HG02973 (cell line): ENCODE data around the gene ARFGAP1.
"Not testable (repeated sequence)": the region's sequence is repeated elsewhere in the genome, so short reads cannot be mapped to it uniquely, and the experiment has no call there.

ENCODE experiments used
- ATAC-seq: cut with Tn5 transposase; IDR thresholded peaks from one replicate; pipeline ENCODE4 v1.9.1; 2021; ENCODE audit warnings: moderate library complexity; ENCODE audit not compliant: unreplicated experiment

ARFGAP1 gene

GRCh38 chr20:63305933-63306672 is 33.5 kb downstream of the ARFGAP1 start:
- not testable (repeated sequence) for ATAC-seq

- no peak for ATAC-seq
Observed at GRCh38 chr20:63306673-63307537, 34.3 kb downstream of the ARFGAP1 start.

GRCh38 chr20:63307538-63308217 is 35.1 kb downstream of the ARFGAP1 start:
- no peak for ATAC-seq

- no peak for ATAC-seq
Observed at GRCh38 chr20:63308218-63308911, 35.8 kb downstream of the ARFGAP1 start.

- no peak for ATAC-seq
Observed at GRCh38 chr20:63309261-63310071, 36.9 kb downstream of the ARFGAP1 start.

- ATAC-seq, result no peak
Observed at GRCh38 chr20:63310265-63310991, 37.8 kb downstream of the ARFGAP1 start.

GRCh38 chr20:63311186-63311832 is 38.7 kb downstream of the ARFGAP1 start:
- no peak for ATAC-seq

- ATAC-seq, result no peak
Observed at GRCh38 chr20:63311833-63312243, 39.2 kb downstream of the ARFGAP1 start.

- no peak for ATAC-seq
Observed at GRCh38 chr20:63312273-63312672, 39.7 kb downstream of the ARFGAP1 start.

GRCh38 chr20:63312690-63313348 is 40.2 kb downstream of the ARFGAP1 start:
- ATAC-seq, result no peak

GRCh38 chr20:63313349-63314014 is 40.9 kb downstream of the ARFGAP1 start:
- ATAC-seq, result no peak

GRCh38 chr20:63314015-63314471 is 41.4 kb downstream of the ARFGAP1 start:
- ATAC-seq, result no peak

- no peak for ATAC-seq
Observed at GRCh38 chr20:63314566-63315239, 42.1 kb downstream of the ARFGAP1 start.

GRCh38 chr20:63315240-63315689 is 42.7 kb downstream of the ARFGAP1 start:
- ATAC-seq, result no peak

- no peak for ATAC-seq
Observed at GRCh38 chr20:63315731-63316491, 43.3 kb downstream of the ARFGAP1 start.

GRCh38 chr20:63316502-63316921 is 43.9 kb downstream of the ARFGAP1 start:
- ATAC-seq, result no peak
